DND-41 (cell line): ENCODE data around the gene RALBP1.

ENCODE experiments used
- EZH2 ChIP-seq: IDR thresholded peaks from 3 replicates; pipeline ENCODE4 v1.6.1; 2012; ENCODE audit warnings: borderline replicate concordance, low read depth, mild to moderate bottlenecking, moderate library complexity, low read length, inconsistent platforms; ENCODE audit not compliant: severe bottlenecking
- TF ChIP-seq, protein P1 (sequence below): IDR thresholded peaks from 2 replicates; pipeline ENCODE4 v1.5.1; 2012; ENCODE audit warnings: borderline replicate concordance, low read length, moderate library complexity, mild to moderate bottlenecking; ENCODE audit not compliant: poor library complexity, severe bottlenecking; ENCODE audit errors: extremely low read depth

DNA sequence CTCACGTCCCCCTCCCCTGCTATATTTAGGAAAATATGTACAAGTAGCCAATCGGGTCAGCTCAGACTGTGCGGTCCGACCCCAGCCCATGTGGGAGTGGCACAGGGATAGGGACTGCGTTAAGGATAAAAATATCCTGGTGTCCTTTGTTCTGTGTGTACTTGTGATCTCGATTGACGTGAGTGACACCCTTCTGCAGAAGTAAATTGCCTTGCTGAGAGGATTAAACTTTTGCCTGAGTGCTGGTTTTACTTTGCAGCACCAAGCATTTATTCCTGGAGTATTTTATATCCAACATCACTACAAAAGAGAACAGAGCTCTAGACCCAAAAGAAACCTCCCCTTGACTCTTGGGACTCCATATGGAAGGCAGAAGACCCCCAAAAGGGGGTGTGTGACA, 28.0 kb upstream of the RALBP1 start:
- TF ChIP-seq, protein P1, sequence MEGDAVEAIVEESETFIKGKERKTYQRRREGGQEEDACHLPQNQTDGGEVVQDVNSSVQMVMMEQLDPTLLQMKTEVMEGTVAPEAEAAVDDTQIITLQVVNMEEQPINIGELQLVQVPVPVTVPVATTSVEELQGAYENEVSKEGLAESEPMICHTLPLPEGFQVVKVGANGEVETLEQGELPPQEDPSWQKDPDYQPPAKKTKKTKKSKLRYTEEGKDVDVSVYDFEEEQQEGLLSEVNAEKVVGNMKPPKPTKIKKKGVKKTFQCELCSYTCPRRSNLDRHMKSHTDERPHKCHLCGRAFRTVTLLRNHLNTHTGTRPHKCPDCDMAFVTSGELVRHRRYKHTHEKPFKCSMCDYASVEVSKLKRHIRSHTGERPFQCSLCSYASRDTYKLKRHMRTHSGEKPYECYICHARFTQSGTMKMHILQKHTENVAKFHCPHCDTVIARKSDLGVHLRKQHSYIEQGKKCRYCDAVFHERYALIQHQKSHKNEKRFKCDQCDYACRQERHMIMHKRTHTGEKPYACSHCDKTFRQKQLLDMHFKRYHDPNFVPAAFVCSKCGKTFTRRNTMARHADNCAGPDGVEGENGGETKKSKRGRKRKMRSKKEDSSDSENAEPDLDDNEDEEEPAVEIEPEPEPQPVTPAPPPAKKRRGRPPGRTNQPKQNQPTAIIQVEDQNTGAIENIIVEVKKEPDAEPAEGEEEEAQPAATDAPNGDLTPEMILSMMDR = no peak
- TF ChIP-seq EZH2 = no peak
